HG02885 (cell line): ENCODE measurements around the gene CRYBA2.

Experiments
- ATAC-seq: cut with Tn5 transposase; IDR thresholded peaks from one replicate; pipeline ENCODE4 v1.9.1; 2021; ENCODE audit warnings: mild to moderate bottlenecking; ENCODE audit not compliant: unreplicated experiment, poor library complexity

The CRYBA2 gene

GRCh38 chr2:218984239-218985020 lies 8.8 kb downstream of the CRYBA2 start:
- no peak for ATAC-seq

DNA sequence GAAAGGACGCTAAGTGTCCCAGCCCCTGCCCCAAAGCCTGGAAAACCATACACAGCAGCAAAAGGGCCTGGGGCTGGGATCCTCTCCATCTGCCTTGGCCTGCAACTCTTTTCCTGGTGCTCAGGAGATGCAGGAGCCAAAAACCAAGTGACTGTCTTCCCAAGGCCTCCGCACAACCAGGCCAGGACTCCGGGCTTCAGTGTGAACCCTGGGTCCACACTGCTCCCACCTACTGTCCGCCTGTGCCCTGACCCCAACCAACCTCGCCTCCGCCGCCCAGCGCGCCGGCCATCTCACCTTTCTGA lies 9.3 kb downstream of the CRYBA2 start:
- ATAC-seq: no peak

DNA sequence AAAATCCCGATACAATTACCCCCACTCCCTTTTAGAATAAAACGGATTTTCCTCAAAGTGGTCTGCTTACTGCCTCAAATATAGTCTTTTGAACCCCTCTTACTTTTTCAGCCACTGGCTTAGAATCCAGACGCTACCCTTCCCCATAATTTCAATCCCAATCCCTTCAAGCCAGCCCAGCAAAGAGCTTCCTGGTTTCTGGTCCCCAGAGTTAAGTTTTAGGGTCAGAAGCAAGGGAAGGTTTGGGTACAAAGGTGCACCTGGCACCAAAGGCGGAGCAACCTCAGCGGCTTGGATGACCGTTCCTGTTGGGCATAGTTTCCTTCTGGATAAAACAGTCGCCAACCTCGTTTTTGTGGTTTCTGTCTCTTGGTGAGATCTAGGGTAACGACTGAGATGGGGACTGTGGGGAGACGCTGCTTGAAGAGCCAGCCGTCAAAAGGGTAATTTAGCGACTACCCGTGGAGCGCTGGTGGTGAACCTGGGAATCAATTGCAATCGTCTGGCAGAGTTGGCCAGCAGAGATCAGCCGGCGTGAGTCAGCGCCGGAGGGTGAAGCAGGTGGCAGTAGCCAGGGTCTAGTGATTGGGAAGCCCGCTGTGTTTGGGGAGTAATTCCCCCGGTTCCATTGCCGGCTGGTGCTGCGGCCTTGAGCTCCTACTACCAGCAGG lies 9.8 kb downstream of the CRYBA2 start:
- no peak for ATAC-seq

- no peak for ATAC-seq
Measured at GRCh38 chr2:218982586-218983262, 10.5 kb downstream of the CRYBA2 start.

- ATAC-seq: no peak
Measured at GRCh38 chr2:218981881-218982585, 11.2 kb downstream of the CRYBA2 start.

- ATAC-seq: no peak
Measured at GRCh38 chr2:218981390-218981880, 11.8 kb downstream of the CRYBA2 start.

DNA sequence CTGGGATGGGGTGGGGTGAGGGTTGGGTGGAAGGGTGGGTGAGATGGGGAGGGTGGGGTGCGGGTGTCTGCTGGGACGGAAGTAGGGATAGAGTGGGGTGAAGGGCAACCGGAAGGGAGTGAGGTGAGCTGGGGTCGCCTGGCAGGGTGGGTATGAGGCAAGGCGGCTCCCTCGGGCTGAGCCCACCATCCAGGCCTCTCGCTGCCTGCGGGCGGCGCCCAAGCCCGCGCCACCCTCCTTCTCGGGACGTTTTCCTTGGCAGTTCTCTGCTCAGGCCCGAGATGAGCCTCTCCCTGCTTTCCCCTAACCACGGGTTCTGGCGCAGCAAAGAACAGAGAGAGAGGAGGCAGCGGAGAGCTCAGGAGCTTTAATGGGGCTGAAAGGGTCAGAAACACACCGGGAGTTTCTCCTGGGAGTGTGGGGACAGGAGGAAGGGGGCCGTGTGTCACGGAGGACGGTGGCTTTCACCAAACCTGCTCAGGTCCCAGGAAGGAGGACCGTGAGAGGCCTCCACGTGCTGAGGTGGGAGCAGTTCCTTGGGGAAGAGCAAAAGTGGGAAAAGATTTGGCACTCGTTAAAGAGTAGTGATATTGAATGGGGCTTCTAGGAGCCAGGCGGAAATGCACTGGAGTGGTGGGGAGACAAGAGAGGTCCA lies 12.4 kb downstream of the CRYBA2 start:
- ATAC-seq: no peak

DNA sequence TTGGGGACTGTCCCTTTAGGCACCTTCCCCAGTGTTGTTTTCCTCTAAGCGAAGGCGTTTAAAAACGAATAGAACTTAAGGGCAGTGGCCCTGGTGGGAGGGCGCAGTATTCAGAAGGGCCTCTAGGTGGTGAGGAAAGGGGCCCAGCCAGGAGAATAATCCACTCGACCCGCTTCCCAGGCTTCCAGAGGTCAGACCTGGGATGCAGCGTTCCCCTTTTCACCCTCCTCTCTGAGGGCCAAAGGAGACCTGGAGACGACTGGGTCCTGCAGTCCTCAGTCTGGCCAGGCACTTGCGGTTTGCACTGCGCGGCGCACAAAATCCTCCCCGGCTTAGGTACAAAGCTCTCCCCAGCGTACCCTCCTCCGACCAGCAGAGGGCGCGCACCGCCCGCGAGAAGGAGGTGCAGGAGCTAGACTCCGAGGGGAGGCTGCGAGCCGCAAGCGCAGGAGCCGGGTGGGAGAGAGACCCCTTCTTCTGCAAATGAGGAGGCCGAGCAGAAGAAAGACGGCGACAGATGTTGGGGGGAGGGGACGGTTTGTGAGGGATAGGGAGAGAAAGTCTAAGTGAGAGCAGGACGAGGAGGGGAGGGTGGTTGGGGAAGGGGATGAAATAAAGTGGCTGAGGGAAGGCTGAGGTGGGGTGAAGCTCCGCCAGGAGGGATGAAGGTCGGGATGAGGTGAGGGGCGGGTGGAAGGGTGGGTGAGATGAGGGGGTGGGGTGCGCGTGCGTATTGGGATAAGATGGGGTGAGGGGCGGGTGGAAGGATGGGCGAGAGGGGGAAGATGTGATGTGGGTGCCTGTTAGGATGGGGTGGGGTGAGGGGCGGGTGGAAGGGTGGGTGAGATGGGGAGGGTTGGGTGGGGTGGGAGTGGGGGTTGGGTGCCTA lies 13.1 kb downstream of the CRYBA2 start:
- ATAC-seq: peak; percentile 92

DNA sequence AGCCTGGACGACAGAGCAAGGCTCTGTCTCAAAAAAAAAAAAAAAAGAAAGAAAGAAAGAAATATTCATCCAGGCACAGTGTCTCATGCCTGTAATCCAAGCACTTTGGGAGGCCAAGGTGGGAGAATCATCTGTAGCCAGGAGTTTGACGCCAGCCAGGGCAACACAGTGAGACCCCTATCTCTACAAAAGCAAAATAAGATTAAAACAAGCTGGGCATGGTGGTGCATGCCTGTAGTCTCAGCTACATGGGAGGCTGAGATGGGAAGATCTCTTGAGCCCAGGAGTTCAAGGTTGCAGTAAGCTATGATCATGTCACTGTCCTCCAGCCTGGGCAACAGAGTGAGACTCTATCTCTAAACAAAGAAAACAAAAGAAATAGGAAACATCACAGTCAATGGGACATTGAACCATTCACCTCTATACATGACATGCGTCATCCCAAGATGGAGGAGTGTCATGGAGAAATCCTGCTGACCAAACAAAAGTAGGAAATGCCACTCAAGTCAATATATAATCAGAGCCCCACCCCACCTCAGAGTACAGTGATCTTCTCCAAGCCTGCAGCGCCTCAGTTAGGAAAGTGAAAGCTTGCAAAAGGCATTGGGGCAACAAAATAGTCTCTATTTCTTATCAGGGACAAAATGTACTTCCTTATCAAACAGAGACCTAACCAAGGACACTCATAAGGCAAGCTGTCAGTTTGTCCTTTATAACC lies 18.0 kb downstream of the CRYBA2 start:
- no peak for ATAC-seq

GRCh38 chr2:218970894-218971293 lies 22.3 kb downstream of the CRYBA2 start:
- no peak for ATAC-seq

GRCh38 chr2:218964041-218964771 lies 29.0 kb downstream of the CRYBA2 start:
- ATAC-seq: no peak

DNA sequence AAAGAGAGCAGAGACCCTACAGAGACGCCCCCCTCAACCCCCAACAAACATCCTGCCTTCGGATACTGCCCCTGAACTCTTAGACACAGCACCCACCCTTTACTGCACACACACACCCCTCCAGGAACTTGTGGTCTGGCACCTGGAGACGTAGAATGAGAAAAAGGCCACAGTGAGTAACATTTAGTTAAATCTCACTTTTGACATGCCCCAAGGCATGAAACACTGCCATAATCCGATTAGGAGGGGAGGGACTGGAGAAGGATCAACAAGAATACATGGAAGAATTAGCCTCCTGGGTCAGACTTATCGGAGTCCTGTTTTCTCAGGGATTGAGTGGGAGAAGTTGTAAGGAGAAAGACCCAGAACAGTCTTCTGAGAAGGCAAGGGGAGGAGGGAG lies 29.6 kb downstream of the CRYBA2 start:
- no peak for ATAC-seq

GRCh38 chr2:218962859-218963492 lies 30.2 kb downstream of the CRYBA2 start:
- no peak for ATAC-seq

- ATAC-seq: no peak
Measured at GRCh38 chr2:218961651-218962570, 31.3 kb downstream of the CRYBA2 start.

DNA sequence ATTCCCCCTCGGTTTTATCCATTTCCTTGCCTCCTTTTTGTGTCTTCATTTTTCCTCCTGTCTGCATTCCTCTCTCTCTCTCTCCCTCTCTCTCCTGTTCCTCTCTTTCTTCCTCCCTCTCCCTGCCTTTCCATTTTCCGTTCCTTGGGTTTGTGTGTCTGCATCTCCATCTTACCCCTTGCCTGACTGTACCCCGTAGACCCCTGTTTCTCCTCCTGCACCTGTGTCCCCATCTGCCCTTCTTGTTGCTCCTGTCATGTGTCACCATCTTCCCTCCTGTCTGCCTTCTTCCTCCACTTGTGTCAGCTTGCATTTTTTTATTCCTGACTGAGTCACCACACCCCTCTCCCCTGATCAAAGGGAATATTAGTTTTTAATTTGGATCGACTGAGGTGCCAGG lies 32.0 kb downstream of the CRYBA2 start:
- no peak for ATAC-seq

- no peak for ATAC-seq
Measured at GRCh38 chr2:218960309-218961165, 32.7 kb downstream of the CRYBA2 start.
